Body of pancreas (tissue), 4 donors: ENCODE results near the gene ELP4. TPM values are rescaled to one million over a fixed set of nuclear protein-coding genes. Genes with fewer than 3 reads are reported as not detected.

ENCODE experiments used
- ATAC-seq: fragments of 150-250 bp; one replicate; pipeline ENCODE4 v1.9.1; 2016
- DNase-seq, 4 donors: peaks; one replicate each; pipeline ENCODE4 v3.0.0-alpha.2; 2019
- H3K27ac ChIP-seq, 4 donors: fragments of 200-600 bp; sonication (generic); 1 replicate in 3 of 4; 2 replicates in 1 of 4; pipeline versions ENCODE4 v1.5.1 to v1.6.1; 2016 to 2019; ENCODE audit warnings: mild to moderate bottlenecking in 1 of 4, mixed read lengths in 1 of 4, moderate library complexity in 1 of 4
- H3K27me3 ChIP-seq, 2 donors: fragments of 200-600 bp; sonication (generic); one replicate each; pipeline ENCODE4 v1.6.0; 2016; ENCODE audit warnings: mild to moderate bottlenecking in 1 of 2
- H3K36me3 ChIP-seq, 2 donors: fragments of 200-600 bp; sonication (generic); replicated peaks in 1 of 2; 2 replicates each; pipeline ENCODE4 v1.5.1; 2016; ENCODE audit warnings: low read depth in 2 of 2; ENCODE audit not compliant: insufficient read depth in 1 of 2
- H3K4me1 ChIP-seq: fragments of 200-600 bp; sonication (generic); one replicate; pipeline ENCODE4 v1.6.0; 2016
- H3K4me3 ChIP-seq, 2 donors: fragments of 200-600 bp; sonication (generic); 1 replicate in 1 of 2; 2 replicates in 1 of 2; pipeline ENCODE4 v1.5.1; 2016 to 2019
- H3K9me3 ChIP-seq, 3 donors: fragments of 200-600 bp; sonication (generic); 1 replicate in 2 of 3; 2 replicates in 1 of 3; pipeline ENCODE4 v1.5.1; 2016
- CTCF ChIP-seq, 7 experiments: fragments of 450-650 bp in 4 of 7; fragments of 200-600 bp in 3 of 7; sonication (generic) in 3 of 7; IDR thresholded peaks; one replicate each; pipeline ENCODE4 v1.5.1; 2016 to 2019; ENCODE audit warnings: antibody characterized with exemption in 7 of 7
- POLR2A ChIP-seq, 3 donors: fragments of 450-650 bp; IDR thresholded peaks; one replicate each; pipeline ENCODE4 v1.6.1; 2016; ENCODE audit warnings: antibody characterized with exemption in 3 of 3, mild to moderate bottlenecking in 2 of 3
- WGBS, 2 donors: methylation state at CpG; one replicate each; pipeline ENCODE4 v1.1.5; 2017; 5-methylcytosine and 5-hydroxymethylcytosine counted together
- intact Hi-C: fragments of 100-400 bp; cut with DNase I; formaldehyde crosslinking; loops from one replicate; pipeline ENCODE4 v1.15.1; 2023
- total RNA-seq, 2 donors: library from RNA; depleted of rRNA; stranded (reverse); fragments of >200 nt; gene quantifications; one replicate each; pipeline ENCODE4 v1.1.0, GENCODE V29; 2016

Gene ELP4
- total RNA-seq, 2 donors from 2014 or later = 20.2 to 33.3 TPM

- Histone ChIP-seq H3K27me3 (peaks cover 0 to 45% of the 10 kb centered on the region in 2 donors), H3K4me3 (no peak overlapping the region), H3K27ac (no peak overlapping the region), H3K9me3 (no peaks in the 10 kb centered on the region), H3K36me3 (no peaks in the 10 kb centered on the region), H3K4me1 (peaks cover 17% of the 10 kb centered on the region)
- DNase-seq = no peak
- WGBS, 2 donors = 22 to 26% methylated on average over 7 of the region's 7 CpGs
- ATAC-seq = no peak
- TF ChIP-seq CTCF (IDR thresholded peaks at IDR 0.05) (no peak), POLR2A (IDR thresholded peaks at IDR 0.05) (no peak)
- intact Hi-C loops = no loop called here
Observed at GRCh38 chr11:31828217-31828616, 318.6 kb downstream of the ELP4 start.

GRCh38 chr11:31830406-31830805 is 320.8 kb downstream of the ELP4 start:
- peaks cover 10% of the 10 kb centered on the region for H3K4me1 ChIP-seq
- H3K27ac ChIP-seq = no peak overlapping the region
- H3K36me3 ChIP-seq = no peaks in the 10 kb centered on the region
- ATAC-seq (no peak), DNase-seq (no peak)
- TF ChIP-seq POLR2A (IDR thresholded peaks at IDR 0.05) (no peak), CTCF (IDR thresholded peaks at IDR 0.05) (no peak)
- H3K4me3 ChIP-seq = no peak overlapping the region
- intact Hi-C loops = no loop called here
- 69 to 73% methylated on average over 4 of the region's 4 CpGs for WGBS, 2 donors
- H3K9me3 ChIP-seq = no peaks in the 10 kb centered on the region
- peaks cover 0 to 23% of the 10 kb centered on the region in 2 donors for H3K27me3 ChIP-seq

- Histone ChIP-seq H3K9me3 (no peaks in the 10 kb centered on the region), H3K36me3 (no peaks in the 10 kb centered on the region), H3K4me3 (no peak overlapping the region), H3K27me3 (no peaks in the 10 kb centered on the region), H3K4me1 (no peaks in the 10 kb centered on the region), H3K27ac (no peak overlapping the region)
- WGBS, 2 donors = 10 to 12% methylated on average over 1 of the region's 1 CpG
- ATAC-seq (no peak), DNase-seq (no peak)
- intact Hi-C loops = no loop called here
- no peak for TF ChIP-seq CTCF (IDR thresholded peaks at IDR 0.05)
- TF ChIP-seq POLR2A (IDR thresholded peaks at IDR 0.05) = no peak
Observed at GRCh38 chr11:31834237-31834636, 324.7 kb downstream of the ELP4 start.

Other genes starting within 250 kb of the ELP4 start
- 1 to 10 TPM in 1 of 2 donors, under 1 TPM in 1; 0.33 to 1.8 TPM for gene DCDC1, start 140.0 kb upstream of the ELP4 start, total RNA-seq
- 10 to 100 TPM; 16.1 to 32.3 TPM for gene DNAJC24, start 139.9 kb upstream of the ELP4 start, total RNA-seq
- gene IMMP1L, start 145 bp upstream of the ELP4 start, total RNA-seq = 10 to 100 TPM; 11.5 to 15.3 TPM